GM19238 (cell line): Measurements from ENCODE around the gene KLHL6.
"Not testable (repeated sequence)": the region's sequence is repeated elsewhere in the genome, so short reads cannot be mapped to it uniquely, and the experiment has no call there.

Experiments
- DNase-seq: peaks from one replicate; pipeline ENCODE4 v3.0.0; 2011; ENCODE audit warnings: low spot score; ENCODE audit not compliant: insufficient read length

KLHL6 gene

GRCh38 chr3:183448369-183449128 is 107.0 kb downstream of the KLHL6 start:
- no peak for DNase-seq

GRCh38 chr3:183447206-183448001 is 108.1 kb downstream of the KLHL6 start:
- peak; percentile 33 for DNase-seq

GRCh38 chr3:183446838-183447205 is 108.7 kb downstream of the KLHL6 start:
- no peak for DNase-seq

DNA sequence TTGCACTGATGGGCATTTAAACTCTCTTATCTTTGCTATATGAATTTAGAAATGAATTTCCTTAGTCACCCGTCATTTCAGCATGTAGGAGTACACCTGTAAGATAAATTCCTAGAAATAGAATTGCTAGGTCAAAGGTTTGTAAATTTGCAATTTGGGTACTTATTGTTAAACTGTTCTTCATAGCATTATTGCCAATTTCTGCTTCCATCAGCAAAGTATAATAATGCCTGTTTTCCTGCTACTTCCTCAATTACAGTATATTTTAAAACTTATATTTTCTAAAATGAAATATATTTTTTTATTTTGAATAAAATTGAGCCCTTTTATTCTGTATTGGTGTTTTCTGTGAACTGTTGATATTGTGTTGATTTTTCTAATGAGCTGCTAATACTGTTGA is 110.8 kb downstream of the KLHL6 start:
- DNase-seq = no peak

- DNase-seq = no peak
Measured at GRCh38 chr3:183443395-183444385, 111.8 kb downstream of the KLHL6 start.

- DNase-seq = no peak
Measured at GRCh38 chr3:183442994-183443393, 112.5 kb downstream of the KLHL6 start.

GRCh38 chr3:183440521-183440920 is 115.0 kb downstream of the KLHL6 start:
- not testable (repeated sequence) for DNase-seq

DNA sequence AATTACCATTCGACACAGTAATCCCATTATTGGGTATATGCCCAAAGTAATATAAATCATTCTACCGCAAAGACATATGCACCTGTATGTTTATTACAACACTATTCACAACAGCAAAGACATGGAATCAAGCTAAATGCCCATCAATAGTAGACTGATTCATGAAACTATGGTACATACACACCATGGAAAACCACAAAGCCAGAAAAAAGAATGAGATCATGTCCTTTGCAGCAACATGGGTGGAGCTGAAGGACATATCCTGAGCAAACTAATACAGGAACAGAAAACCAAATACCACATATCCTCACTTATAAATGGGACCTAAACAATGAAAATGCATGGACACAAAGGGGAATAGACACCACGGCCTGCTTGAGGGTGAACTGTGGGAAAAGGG is 116.0 kb downstream of the KLHL6 start:
- DNase-seq = no peak

- no peak for DNase-seq
Measured at GRCh38 chr3:183438735-183439134, 116.8 kb downstream of the KLHL6 start.

DNA sequence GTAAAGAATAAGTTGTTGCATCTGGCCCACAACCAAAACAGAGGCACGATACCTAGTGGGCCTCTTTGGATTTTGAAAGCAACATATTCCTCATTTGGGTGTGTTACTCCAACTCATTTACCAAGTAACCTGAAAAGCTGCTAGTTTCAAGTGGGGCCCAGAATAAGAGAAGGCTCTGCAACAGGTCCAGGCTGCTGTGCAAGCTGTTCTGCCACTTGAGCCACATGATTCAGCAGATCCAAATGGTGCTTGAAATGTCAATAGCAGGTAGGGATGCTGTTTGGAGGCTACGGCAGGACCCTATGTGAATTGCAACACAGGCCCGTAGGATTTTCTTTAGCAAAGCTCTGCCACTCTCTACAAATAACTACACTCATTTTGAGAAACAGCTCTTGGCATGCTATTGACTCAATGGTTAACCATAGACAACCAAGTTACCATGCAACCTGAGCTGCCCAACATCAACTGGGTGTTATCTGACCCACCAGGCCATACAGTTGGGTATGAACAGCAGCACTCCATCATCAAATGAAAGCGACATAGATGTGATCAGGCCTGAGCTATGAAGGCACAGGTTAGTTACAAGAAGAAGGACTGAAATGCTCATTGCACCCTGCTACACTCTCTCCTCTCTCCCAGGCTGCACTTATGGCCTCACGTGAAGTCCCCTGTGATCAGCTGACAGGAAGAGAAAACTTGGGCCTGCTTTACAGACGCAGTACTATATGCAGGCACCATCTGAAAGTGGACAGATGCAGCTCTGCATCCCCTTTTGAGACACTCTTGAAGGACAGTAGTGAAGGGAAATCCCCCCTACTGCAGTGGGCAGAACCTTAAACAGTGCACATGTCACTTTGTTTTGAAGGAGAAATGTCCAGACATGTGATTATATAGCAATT is 117.6 kb downstream of the KLHL6 start:
- no peak for DNase-seq
